ENCODE measurements around the gene DCP1A.
"Not testable (repeated sequence)": the region's sequence is repeated elsewhere in the genome, so short reads cannot be mapped to it uniquely, and the experiment has no call there.

Gene DCP1A

GRCh38 chr3:53261712-53262111 is 85.6 kb downstream of the DCP1A start:
- FAIRE-seq: no peak

- no peak for FAIRE-seq
Observed at GRCh38 chr3:53260286-53260785, 87.0 kb downstream of the DCP1A start.

- no peak for FAIRE-seq
Observed at GRCh38 chr3:53259427-53260259, 87.7 kb downstream of the DCP1A start.

- FAIRE-seq: no peak
Observed at GRCh38 chr3:53258600-53259426, 88.5 kb downstream of the DCP1A start.

- no peak for FAIRE-seq
Observed at GRCh38 chr3:53257465-53257864, 89.9 kb downstream of the DCP1A start.

GRCh38 chr3:53256704-53257055 is 90.7 kb downstream of the DCP1A start:
- no peak for FAIRE-seq

GRCh38 chr3:53255775-53256703 is 91.3 kb downstream of the DCP1A start, which contains the start of gene TKT:
TSS of gene TKT (minus strand) at chr3:53256022. CDS start at chr3:53255942, 80 bp downstream.
- FAIRE-seq: no peak

- FAIRE-seq: no peak
Observed at GRCh38 chr3:53255423-53255774, 91.9 kb downstream of the DCP1A start.

- no peak for FAIRE-seq
Observed at GRCh38 chr3:53254509-53255422, 92.6 kb downstream of the DCP1A start.

GRCh38 chr3:53253707-53254508 is 93.4 kb downstream of the DCP1A start:
- FAIRE-seq: no peak

GRCh38 chr3:53252947-53253322 is 94.4 kb downstream of the DCP1A start:
- not testable (repeated sequence) for FAIRE-seq

GRCh38 chr3:53252096-53252946 is 95.0 kb downstream of the DCP1A start:
- FAIRE-seq: no peak

- no peak for FAIRE-seq
Observed at GRCh38 chr3:53250881-53251605, 96.3 kb downstream of the DCP1A start.

- FAIRE-seq: no peak
Observed at GRCh38 chr3:53250453-53250852, 96.9 kb downstream of the DCP1A start.

GRCh38 chr3:53248161-53248560 is 99.2 kb downstream of the DCP1A start:
- FAIRE-seq: no peak

- FAIRE-seq: no peak
Observed at GRCh38 chr3:53247619-53248018, 99.7 kb downstream of the DCP1A start.

- FAIRE-seq: no peak
Observed at GRCh38 chr3:53244271-53244670, 103.1 kb downstream of the DCP1A start.

GRCh38 chr3:53243785-53244184 is 103.6 kb downstream of the DCP1A start:
- FAIRE-seq: no peak

GRCh38 chr3:53243165-53243564 is 104.2 kb downstream of the DCP1A start:
- FAIRE-seq: no peak
